NCI-H748 treated with DMSO at 0.1 percent for 48 hours (cell line): ENCODE measurements around the gene THAP11.
"Not testable (repeated sequence)": the region's sequence is repeated elsewhere in the genome, so short reads cannot be mapped to it uniquely, and the experiment has no call there.

Experiments
- DNase-seq: peaks from one replicate; lab custom pipeline; 2025; lab: John Stamatoyannopoulos, UW

THAP11 gene

GRCh38 chr16:67837190-67837589 is 4.9 kb upstream of the THAP11 start:
- not testable (repeated sequence) for DNase-seq

GRCh38 chr16:67837811-67838210 is 4.3 kb upstream of the THAP11 start:
- DNase-seq = no peak

GRCh38 chr16:67841198-67841815 is 813 bp upstream of the THAP11 start:
- no peak for DNase-seq

GRCh38 chr16:67842509-67843342 is 606 bp downstream of the THAP11 start:
- no peak for DNase-seq

GRCh38 chr16:67843343-67843765 is 1.2 kb downstream of the THAP11 start:
- no peak for DNase-seq

GRCh38 chr16:67844497-67844896 is 2.4 kb downstream of the THAP11 start:
- no peak for DNase-seq

GRCh38 chr16:67845291-67846062 is 3.4 kb downstream of the THAP11 start:
- DNase-seq = no peak

- DNase-seq = no peak
Measured at GRCh38 chr16:67846063-67846319, 3.9 kb downstream of the THAP11 start.

GRCh38 chr16:67846320-67847063 is 4.4 kb downstream of the THAP11 start, which contains the start of gene NUTF2:
Gene NUTF2, plus strand, starts transcription at chr16:67846933. Its CDS starts 18,198 bp downstream, at chr16:67865131.
- peak; percentile 67 for DNase-seq

GRCh38 chr16:67847064-67847861 is 5.1 kb downstream of the THAP11 start, which contains the start of gene CENPT:
Gene CENPT, minus strand, starts transcription at chr16:67847693. Its CDS starts 13,834 bp downstream, at chr16:67833859.
- no peak for DNase-seq

GRCh38 chr16:67848118-67848517 is 6.0 kb downstream of the THAP11 start:
- DNase-seq = no peak

- DNase-seq = no peak
Measured at GRCh38 chr16:67853670-67854069, 11.6 kb downstream of the THAP11 start.

GRCh38 chr16:67855789-67856188 is 13.7 kb downstream of the THAP11 start:
- no peak for DNase-seq

GRCh38 chr16:67856927-67857546 is 14.9 kb downstream of the THAP11 start:
- no peak for DNase-seq

GRCh38 chr16:67857547-67858233 is 15.6 kb downstream of the THAP11 start:
- DNase-seq = peak; percentile 87

- DNase-seq = no peak
Measured at GRCh38 chr16:67858500-67858899, 16.4 kb downstream of the THAP11 start.

- no peak for DNase-seq
Measured at GRCh38 chr16:67860589-67861398, 18.7 kb downstream of the THAP11 start.

- no peak for DNase-seq
Measured at GRCh38 chr16:67861877-67862276, 19.8 kb downstream of the THAP11 start.
